SKM-1 treated with dmso at 0.1 percent for 144 hours (cell line): ENCODE measurements around the gene FAH.
"Not testable (repeated sequence)": the region's sequence is repeated elsewhere in the genome, so short reads cannot be mapped to it uniquely, and the experiment has no call there.

Experiments
- DNase-seq: peaks from one replicate; lab custom pipeline; 2025; ENCODE audit not compliant: unreplicated experiment; lab: John Stamatoyannopoulos, UW

Gene FAH

DNA sequence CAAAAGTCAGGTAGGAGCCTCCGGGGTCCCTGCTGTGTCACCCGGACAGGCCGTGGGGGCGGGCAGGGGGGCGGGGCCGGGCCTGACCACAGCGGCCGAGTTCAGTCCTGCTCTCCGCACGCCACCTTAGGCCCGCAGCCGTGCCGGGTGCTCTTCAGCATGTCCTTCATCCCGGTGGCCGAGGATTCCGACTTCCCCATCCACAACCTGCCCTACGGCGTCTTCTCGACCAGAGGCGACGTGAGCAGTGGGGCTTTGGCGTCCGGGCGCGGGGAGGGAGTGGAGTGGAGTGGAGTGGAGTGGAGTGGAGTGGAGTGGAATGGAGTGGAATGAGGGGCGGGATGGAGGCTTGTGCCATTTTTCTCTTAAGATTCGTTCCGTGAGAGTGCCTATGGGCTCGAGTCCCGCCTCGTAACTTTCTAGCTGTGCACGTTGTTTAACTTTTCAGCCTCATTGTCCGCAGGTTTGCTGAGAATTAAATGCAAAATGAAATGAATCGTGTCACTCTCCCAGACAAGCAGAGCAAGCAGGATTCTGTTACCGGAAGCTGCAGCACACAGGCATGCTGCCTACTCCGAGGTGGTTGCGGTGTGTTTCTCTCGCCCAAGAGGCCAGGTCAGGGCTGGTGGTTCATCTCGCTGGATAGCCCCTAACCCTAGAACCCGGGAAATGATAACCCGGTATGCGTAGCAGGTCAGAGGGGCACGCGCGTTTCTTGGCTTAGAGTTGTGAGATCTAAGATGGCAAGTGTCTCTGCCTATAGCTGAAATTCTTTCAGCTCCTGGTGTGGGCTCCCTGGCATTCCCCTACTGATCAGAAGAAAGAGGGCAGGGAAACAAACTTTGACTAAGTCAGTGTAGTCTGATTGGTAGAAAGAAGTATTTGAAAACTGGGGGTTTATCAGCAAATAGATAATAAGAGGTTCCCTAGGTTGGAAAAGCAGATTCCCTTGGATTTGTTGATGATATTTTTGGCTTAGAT is at the start of gene FAH:
FAH (plus strand) TSS at position 104 of the 981 bp plus-strand sequence; CDS start at position 160, 56 bp downstream.
- peak; percentile 87 for DNase-seq

DNA sequence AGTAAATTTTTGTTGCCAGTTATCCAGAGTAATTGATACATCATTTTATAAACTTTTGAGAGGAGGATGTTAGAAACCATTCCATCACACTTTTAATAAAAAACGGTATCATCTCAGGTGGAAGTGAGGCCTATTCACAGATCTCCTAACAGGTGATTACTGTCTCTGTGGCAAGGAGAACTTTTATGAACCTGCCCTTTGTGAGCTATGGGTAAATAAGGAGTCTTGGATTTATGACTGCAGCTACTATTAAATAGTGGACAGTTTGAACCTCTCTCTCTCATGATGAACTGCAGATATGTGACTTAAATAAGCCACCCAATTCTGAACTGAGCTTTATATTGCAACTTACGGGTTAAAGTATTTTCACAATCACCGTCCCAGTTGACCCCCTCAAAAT is 47.6 kb upstream of the FAH start:
- no peak for DNase-seq

DNA sequence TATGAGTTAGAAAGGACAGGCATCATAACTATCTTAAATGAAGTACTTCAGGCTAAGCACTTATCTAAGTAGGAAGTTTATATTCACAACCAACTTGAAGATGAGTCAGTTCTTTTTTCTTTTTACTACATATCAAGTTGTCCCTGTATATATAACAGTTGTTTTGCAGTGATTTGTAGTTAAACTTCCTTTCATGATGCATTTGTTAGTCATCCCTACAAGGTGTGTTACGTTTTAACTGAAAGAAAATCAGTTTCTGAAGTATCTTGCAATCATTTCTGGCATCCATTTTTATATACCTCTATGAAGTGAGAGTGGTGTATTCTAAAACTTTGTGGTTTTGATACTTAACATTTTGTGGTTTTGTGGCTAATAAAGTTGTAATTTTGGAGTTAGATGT is 47.2 kb upstream of the FAH start:
- DNase-seq: no peak

DNA sequence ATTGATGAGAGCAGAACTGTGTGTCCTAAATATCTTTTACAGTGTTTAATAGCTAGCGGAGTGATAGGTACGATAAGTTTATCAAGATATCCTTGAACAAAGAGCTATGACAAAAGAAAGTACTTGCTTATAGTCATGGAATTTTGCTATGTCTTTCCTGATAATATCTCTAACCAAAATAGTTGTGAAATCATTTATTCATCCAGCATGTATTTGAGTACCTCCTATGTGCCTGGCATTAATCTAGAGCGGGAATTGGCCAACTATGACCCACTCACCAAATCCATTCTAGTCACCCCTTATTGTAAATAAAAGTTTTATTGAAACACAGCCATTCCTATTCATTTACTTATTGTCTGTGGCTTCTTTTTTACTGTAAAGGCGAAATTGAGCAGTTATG is 46.7 kb upstream of the FAH start:
- no peak for DNase-seq

DNA sequence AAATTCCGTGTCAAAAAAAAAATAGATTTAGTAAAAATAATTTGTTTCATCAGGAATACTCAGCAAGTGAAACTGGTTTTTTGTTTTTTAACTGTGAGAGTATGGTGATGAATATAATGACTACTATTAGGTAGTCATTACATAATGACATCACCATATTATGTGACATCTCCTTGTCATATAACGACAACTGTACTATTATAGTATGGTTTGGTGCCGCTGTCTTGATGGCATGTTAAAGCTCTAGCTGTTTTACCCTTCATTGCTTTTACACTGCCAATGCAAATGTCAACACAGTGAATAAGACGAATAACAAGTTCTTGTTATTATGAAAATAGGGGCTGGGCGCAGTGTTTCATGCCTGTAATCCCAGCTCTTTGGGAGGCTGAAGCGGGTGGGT is 45.6 kb upstream of the FAH start:
- no peak for DNase-seq

DNA sequence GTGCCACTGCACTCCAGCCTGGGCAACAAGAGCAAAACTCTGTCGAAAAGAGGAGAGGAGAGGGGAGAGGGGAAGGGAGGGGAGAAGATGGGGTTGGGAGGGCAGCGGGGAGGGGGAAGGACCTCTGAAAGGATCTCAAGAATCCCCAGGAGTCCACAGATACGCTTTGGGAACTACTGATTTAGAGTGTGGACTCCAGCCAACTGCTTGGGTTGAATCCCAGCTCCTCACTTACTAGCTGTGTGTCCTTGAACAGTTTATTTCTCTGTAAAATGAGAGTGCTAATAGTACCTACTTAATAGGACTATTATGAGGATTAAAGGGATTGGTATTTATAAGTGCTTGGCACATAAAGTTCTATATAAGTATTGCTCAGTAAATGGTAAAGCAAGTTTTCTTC is 45.0 kb upstream of the FAH start:
- DNase-seq: no peak

DNA sequence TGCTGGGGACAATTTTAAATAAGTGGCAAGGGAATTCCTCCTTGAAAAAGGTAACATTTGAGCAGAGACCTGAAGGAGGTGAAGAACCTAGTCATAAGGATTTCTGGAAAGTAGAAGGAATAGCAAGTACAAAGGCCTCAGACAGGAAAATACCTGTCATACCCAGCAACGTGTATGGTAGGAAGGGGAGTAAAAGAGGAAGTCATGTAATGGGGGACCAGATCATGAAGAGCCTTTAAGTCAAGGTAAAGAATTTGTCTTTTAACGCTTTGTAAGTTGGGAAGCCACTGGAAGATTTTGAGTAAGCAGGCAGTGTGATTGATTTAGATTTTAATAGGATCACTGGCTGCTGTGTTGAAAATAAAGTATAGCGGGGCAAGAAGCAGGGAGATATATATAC is 43.4 kb upstream of the FAH start:
- DNase-seq: no peak

GRCh38 chr15:80110920-80111319 is 41.9 kb upstream of the FAH start:
- no peak for DNase-seq

- no peak for DNase-seq
These were observed 38.7 kb upstream of the FAH start for GRCh38 chr15:80114114-80114513.

DNA sequence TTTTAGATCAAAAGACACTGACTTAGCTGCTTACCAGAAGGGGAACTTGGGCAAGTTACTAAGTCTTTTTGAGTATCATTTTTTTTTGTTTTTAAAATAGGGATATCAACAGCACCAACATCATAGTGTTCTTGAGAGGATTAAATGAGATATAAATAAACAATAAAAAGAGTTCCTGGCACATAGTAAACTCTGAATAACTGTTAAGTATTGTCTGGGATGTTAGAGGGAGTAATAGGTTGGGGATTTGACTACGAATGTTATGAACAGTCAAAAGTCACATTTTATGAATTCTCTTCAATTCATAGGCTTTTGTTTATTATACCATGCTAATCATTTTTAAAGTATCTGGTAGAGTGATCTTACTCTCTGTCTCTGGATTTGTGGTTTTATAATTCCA is 37.8 kb upstream of the FAH start:
- DNase-seq: no peak

DNA sequence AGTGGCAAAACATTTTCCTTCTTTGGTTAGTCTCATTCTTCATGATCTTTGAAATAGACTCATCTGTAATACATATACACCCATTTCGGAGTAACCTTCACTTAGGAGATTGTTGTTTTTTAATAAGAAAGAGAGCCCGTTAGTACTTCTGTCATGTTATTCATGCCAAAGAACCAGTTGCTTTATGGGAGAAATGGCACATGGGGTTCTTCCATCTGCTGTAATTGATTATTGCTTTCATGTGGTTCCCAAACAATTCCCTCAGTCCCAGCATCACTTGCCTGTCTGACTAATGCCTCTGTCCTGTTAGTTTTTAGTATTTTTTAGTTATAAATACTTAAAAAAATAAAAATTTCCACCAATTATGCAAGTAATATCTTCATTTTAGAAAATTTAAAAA is 33.8 kb upstream of the FAH start:
- DNase-seq: no peak

DNA sequence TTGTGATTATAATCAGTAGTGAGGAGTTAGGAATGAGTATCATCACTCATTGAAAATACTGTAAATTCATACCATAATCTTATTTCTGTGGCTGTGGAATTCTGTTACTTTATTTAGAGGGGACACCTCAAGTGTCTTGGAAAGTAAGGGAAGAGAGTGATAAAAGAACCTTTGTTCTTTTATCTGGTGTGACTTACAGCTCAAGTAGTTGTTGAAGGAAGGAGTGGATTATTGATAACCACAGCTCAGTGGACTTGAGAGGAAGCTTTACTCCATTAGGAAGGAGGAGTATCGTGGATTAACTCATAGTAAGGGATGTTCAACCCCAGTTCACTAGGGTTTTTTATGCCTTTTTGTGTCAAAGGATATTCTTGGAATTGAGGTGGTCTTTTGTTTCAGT is 32.2 kb upstream of the FAH start:
- DNase-seq: no peak

DNA sequence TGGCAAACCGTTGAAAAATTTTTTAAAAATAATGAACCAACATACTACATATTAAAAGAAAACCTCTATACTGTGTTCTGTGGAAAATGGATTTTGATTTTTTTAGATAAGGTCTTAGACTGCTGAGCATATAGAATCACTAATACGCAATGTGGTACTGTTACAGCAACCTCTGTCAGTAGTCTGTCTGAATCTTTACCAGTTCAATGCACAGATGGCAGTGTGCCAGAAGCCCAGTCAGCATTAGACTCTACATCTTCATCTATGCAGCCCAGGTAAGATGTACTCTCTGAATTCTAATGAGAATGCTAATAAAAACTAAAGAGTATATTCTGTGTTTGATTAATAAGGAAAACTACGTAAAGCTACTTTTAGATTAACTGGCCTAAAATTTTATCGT is 31.3 kb upstream of the FAH start:
- DNase-seq: no peak

DNA sequence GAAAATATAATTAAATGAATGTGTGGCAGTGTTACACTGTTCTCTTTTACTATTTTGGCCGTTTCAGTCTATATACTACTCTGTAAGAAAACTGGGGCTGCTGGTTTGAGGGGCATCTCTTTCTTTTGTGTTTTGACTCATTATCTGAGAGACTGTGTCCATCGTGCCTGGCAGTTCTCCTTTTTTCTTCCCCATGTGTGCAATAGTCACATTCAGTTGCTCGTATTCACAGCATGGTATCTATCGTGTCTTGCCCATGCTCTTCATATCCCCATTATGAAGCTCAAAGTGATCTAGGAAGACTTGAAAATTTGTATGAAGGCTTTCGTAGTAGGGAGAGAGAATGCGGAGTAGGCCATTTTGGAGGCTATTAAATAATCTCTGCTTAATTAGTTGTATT is 29.8 kb upstream of the FAH start:
- peak; percentile 13 for DNase-seq

- not testable (repeated sequence) for DNase-seq
These were observed 25.5 kb upstream of the FAH start for GRCh38 chr15:80127253-80127652.

- no peak for DNase-seq
These were observed 24.9 kb upstream of the FAH start for GRCh38 chr15:80127911-80128310.

- no peak for DNase-seq
These were observed 20.4 kb upstream of the FAH start for GRCh38 chr15:80132382-80132781.

DNA sequence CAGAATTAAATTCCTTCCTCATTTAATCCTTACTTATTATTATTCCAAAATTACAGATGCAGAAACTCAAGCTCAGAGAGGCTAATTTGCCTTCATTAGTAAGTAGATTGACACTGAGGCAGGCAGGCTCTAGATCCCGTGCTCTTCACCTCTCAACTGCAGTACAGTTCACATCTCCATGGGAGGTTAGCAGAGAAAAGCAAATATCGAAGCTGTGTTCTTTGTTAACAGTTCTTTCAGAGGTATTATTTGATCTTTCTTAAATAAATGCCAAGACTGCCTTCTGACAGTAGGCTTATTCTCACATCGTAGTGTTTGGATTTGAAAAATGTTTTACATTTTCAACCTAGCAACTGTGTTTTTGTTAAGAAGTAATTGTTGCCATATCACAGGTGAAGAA is 15.9 kb upstream of the FAH start:
- no peak for DNase-seq

GRCh38 chr15:80138961-80139360 is 13.8 kb upstream of the FAH start:
- no peak for DNase-seq

DNA sequence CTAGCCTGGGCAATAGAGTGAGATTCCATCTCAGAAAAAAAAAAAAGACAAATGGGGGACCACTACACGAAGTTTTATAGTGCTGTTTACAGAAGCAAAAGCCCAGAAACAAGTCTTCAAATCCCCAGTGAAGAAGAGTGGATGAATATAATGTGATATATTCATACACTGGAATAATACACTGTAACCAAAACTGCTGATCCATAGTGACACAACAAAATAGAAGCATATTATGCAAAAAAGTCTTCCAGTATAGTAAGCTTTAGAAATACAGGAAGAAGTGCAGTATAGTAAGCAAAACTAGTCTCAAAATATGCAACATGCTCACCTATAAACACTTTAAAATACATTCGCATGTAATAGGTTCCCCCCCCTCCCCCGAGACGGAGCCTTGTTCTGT is 11.9 kb upstream of the FAH start:
- DNase-seq: no peak

DNA sequence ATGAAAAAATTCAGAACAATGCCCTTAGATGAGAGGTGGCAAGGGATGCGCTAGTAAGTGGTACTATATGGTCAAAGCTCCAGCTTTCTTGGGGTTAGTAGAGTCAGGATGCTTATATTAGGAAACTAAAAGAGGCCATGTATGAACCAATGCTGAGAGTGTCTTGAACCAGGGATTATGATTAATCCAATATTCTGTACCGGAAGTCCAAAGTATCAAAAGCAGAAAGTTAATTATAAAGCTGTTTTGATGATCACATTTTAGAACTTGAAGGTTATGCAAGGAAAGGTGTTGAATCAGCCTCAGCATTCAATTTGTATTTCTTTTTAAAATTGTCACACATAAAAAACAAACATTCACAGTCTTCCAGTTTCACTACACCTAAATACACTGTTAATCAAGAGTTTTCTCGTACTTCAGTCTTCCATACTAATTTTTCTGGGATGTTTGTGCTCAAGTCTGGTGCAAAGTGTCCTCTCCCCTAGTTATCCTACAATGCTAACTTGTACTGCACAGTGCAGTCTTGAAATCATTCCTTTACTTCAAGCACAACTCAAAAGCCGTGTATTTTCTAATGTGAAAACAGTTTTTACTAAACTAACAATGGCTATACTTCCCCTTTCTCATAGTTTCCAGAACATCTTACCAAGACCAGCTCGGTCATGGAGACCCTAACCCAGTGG is 10.7 kb upstream of the FAH start:
- DNase-seq: no peak

DNA sequence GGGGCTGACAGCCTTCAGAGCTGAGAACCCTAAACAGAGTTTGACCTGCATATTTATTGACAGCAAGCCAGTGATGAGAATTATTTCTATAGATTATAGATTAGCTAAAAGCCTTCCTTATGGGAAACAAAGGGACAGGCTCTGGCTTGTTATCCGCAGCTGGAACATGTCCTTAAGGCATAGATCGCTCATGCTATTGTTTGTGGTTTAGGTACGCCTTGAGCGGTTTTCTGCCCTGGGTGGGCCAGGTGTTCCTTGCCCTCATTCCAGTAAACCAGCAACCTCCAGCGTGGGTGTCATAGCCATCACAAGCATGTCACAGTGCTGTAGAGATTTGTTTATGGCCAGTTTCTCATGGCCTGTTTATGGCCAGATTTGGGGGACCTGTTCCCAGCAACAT is 10.2 kb upstream of the FAH start:
- no peak for DNase-seq
